K562 (cell line): ENCODE data around the gene TBC1D1. TPM values are rescaled to one million over a fixed set of nuclear protein-coding genes. Genes with fewer than 3 reads are reported as not detected.

Source experiments
- ATAC-seq: fragments of 200-7000 bp; cut with Tn5 transposase; 3 replicates; pipeline ENCODE4 v1.9.1; 2020; ENCODE audit warnings: moderate library complexity
- BruUV-seq: library from RNA; stranded (reverse); fragments of 400-500 nt; replicated peaks from 2 replicates; lab custom pipeline; 2021; lab: Mats Ljungman, UMichigan
- CTCF ChIA-PET: fragments of 300-600 bp; formaldehyde crosslinking; extraction: SDS; loops from one replicate; lab custom pipeline; 2021; ENCODE audit warnings: low intra/inter-chr PET ratio; lab: Yijun Ruan, JAX
- POLR2A ChIA-PET: fragments of 300-600, 350-650 bp; sonication (Branson Sonifier 250); formaldehyde crosslinking; extraction: SDS; loops from one replicate; lab custom pipeline; 2021; ENCODE audit warnings: antibody characterized with exemption, inconsistent platforms; lab: Yijun Ruan, JAX
- DNase-seq, 4 experiments: peaks; one replicate each; pipeline versions ENCODE4 v3.0.0 to v3.0.0-alpha.2; 2011 to 2018; ENCODE audit warnings: low spot score in 3 of 4, mixed read lengths in 3 of 4; ENCODE audit errors: extremely low read depth in 1 of 4
- FAIRE-seq: peaks from 2 replicates; lab custom pipeline; 2011; peaks lifted over from hg19 to GRCh38; lab: Jason Lieb, UNC
- H2AFZ ChIP-seq: 2 replicates; pipeline ENCODE4 v1.6.0; 2011; ENCODE audit warnings: low read depth, low read length, control low read depth, inconsistent platforms
- H3K27ac ChIP-seq: fragments of 200-600 bp; 3 replicates; pipeline ENCODE4 v1.8.0; 2011; ENCODE audit warnings: low read depth, mild to moderate bottlenecking, control low read depth, inconsistent platforms, low read length, moderate library complexity, mixed read lengths; ENCODE audit errors: extremely low read depth
- H3K27me3 ChIP-seq, 2 experiments: fragments of 300-600 bp in 1 of 2; 2 replicates in 1 of 2; 3 replicates in 1 of 2; pipeline versions ENCODE4 v1.6.0 to v1.8.0; 2011; ENCODE audit warnings: inconsistent platforms in 2 of 2, low read length in 2 of 2, mild to moderate bottlenecking in 1 of 2, mixed read lengths in 1 of 2, moderate library complexity in 1 of 2; ENCODE audit not compliant: control insufficient read depth in 2 of 2, insufficient read depth in 2 of 2
- H3K36me3 ChIP-seq: fragments of 300-600 bp; 3 replicates; pipeline ENCODE4 v1.8.0; 2011; ENCODE audit warnings: mild to moderate bottlenecking, low read length, inconsistent platforms; ENCODE audit not compliant: control insufficient read depth, insufficient read depth
- H3K4me1 ChIP-seq, 2 experiments: fragments of 200-600 bp in 1 of 2; replicated peaks in 1 of 2; 2 replicates in 1 of 2; 3 replicates in 1 of 2; pipeline versions ENCODE4 v1.5.1 to v1.8.0; 2011; ENCODE audit warnings: inconsistent platforms in 2 of 2, low read length in 2 of 2, mild to moderate bottlenecking in 1 of 2, mixed read lengths in 1 of 2, moderate library complexity in 1 of 2; ENCODE audit not compliant: control insufficient read depth in 2 of 2, insufficient read depth in 2 of 2
- H3K4me2 ChIP-seq: 2 replicates; pipeline ENCODE4 v1.6.1; 2011; ENCODE audit warnings: low read length, control low read depth, inconsistent platforms, mixed read lengths; ENCODE audit not compliant: insufficient read depth
- H3K4me3 ChIP-seq: fragments of 200-600 bp; sonication (generic), shearing (Covaris generic); 2 replicates; pipeline ENCODE4 v1.5.1; 2016; ENCODE audit warnings: control low read depth, inconsistent platforms
- H3K79me2 ChIP-seq: fragments of 200-600 bp; 3 replicates; pipeline ENCODE4 v1.8.0; 2011; ENCODE audit warnings: low read length, inconsistent platforms; ENCODE audit not compliant: control insufficient read depth, insufficient read depth
- H3K9ac ChIP-seq, 2 experiments: 2 replicates each; pipeline versions ENCODE4 v1.6.0 to v1.6.1; 2011; ENCODE audit warnings: low read depth in 2 of 2, low read length in 2 of 2, control low read depth in 1 of 2, inconsistent platforms in 1 of 2, mild to moderate bottlenecking in 1 of 2, mixed read lengths in 1 of 2; ENCODE audit not compliant: insufficient read depth in 1 of 2
- H3K9me1 ChIP-seq: one replicate; pipeline ENCODE4 v1.6.0; 2011; ENCODE audit warnings: inconsistent platforms, mild to moderate bottlenecking, low read length, moderate library complexity; ENCODE audit not compliant: control insufficient read depth, insufficient read depth
- H3K9me3 ChIP-seq: replicated peaks from 2 replicates; pipeline ENCODE4 v1.5.1; 2011; ENCODE audit warnings: low read depth, low read length, inconsistent platforms; ENCODE audit not compliant: control insufficient read depth, insufficient read depth
- H4K20me1 ChIP-seq: replicated peaks from 2 replicates; pipeline ENCODE4 v1.6.1; 2011; ENCODE audit warnings: low read length, inconsistent platforms, mixed read lengths; ENCODE audit not compliant: control insufficient read depth, insufficient read depth
- GATAD2B ChIP-seq: fragments of 450-650 bp; IDR thresholded peaks from 2 replicates; pipeline ENCODE4 v1.6.1; 2017; ENCODE audit warnings: mild to moderate bottlenecking, borderline replicate concordance
- HOXB6 ChIP-seq: fragments of 250-450 bp; sonication (Bioruptor Pico); IDR thresholded peaks from 2 replicates; pipeline ENCODE4 v1.5.1; 2022; ENCODE audit warnings: mild to moderate bottlenecking, borderline replicate concordance
- HSF4 ChIP-seq: fragments of 250-450 bp; sonication (Bioruptor Pico); IDR thresholded peaks from 2 replicates; pipeline ENCODE4 v2.1.2; 2022; ENCODE audit warnings: mild to moderate bottlenecking, moderate library complexity, borderline replicate concordance
- NCOA4 ChIP-seq: fragments of 450-650 bp; IDR thresholded peaks from 2 replicates; pipeline ENCODE4 v1.6.1; 2018; ENCODE audit warnings: mild to moderate bottlenecking; ENCODE audit not compliant: partially characterized antibody
- NR2F6 ChIP-seq: fragments of 450-650 bp; formaldehyde crosslinking; IDR thresholded peaks from 2 replicates; pipeline ENCODE4 v1.4.0; 2020; ENCODE audit warnings: mild to moderate bottlenecking
- SMAD1 ChIP-seq: fragments of 150-350 bp; IDR thresholded peaks from 2 replicates; pipeline ENCODE4 v1.6.1; 2014; ENCODE audit warnings: low read length, low read depth; ENCODE audit not compliant: partially characterized antibody
- TSC22D4 ChIP-seq: fragments of 450-650 bp; IDR thresholded peaks from 2 replicates; pipeline ENCODE4 v1.6.1; 2016; ENCODE audit warnings: missing genetic modification characterization, missing biosample characterization, control low read depth
- ZNF780A ChIP-seq: fragments of 250-450 bp; sonication (Bioruptor Pico); IDR thresholded peaks from 2 replicates; pipeline ENCODE4 v1.5.0; 2021; ENCODE audit warnings: mild to moderate bottlenecking
- WGBS: fragments of 100-300 bp; shearing (Covaris generic); methylation state at CpG from one replicate; pipeline ENCODE4 v1.1.6; 2016; ENCODE audit warnings: low coverage, mixed read lengths; ENCODE audit not compliant: insufficient coverage; ENCODE audit errors: missing lambda C conversion rate; 5-methylcytosine and 5-hydroxymethylcytosine counted together
- in situ Hi-C: fragments of 300-500 bp; cut with MboI; formaldehyde crosslinking; loops from 4 replicates; pipeline ENCODE4 v1.15.0; 2018; ENCODE audit warnings: inconsistent platforms, mixed read lengths
- intact Hi-C: fragments of 100-400 bp; cut with micrococcal nuclease; formaldehyde crosslinking; loops from 2 replicates; pipeline ENCODE4 v1.14.2; 2022
- polyA plus RNA-seq, 8 experiments: library from polyadenylated mRNA; depleted of rRNA in 4 of 8; stranded (reverse) in 5 of 8; unstranded in 3 of 8; fragments of >200 nt; fragmentation: Nextera tagmentation in 2 of 8; fragmentation: Illumina TruSeq in 1 of 8; extraction: Ambion mirVana in 2 of 8; extraction: Trizol in 1 of 8; gene quantifications; 2 replicates each; pipeline versions ENCODE4 v1.2.1 to v1.2.3, GENCODE V29; 2011 to 2014; ENCODE audit warnings: inconsistent platforms in 1 of 8, missing spikeins in 1 of 8
- total RNA-seq, 7 experiments: library from RNA; depleted of rRNA in 6 of 7; stranded (reverse); fragments of >200 nt in 6 of 7; fragmentation: Illumina TruSeq in 2 of 7; extraction: Trizol in 2 of 7; gene quantifications; 2 replicates each; pipeline versions ENCODE4 v1.2.1 to v1.2.3, GENCODE V29; 2011 to 2021; ENCODE audit warnings: low replicate concordance in 1 of 7
- TF ChIP-seq, protein P1 (sequence below): sonication (generic); formaldehyde crosslinking; IDR thresholded peaks from 2 replicates; pipeline ENCODE4 v1.8.0; 2023; ENCODE audit warnings: mild to moderate bottlenecking, missing genetic modification reagents

Gene TBC1D1
- total and polyA plus RNA-seq, 9 of the 15 experiments (the other 6 are each of a cell fraction or from before 2014, with no cell fraction given) = 0.59 to 14.2 (median 8.8) TPM

DNA sequence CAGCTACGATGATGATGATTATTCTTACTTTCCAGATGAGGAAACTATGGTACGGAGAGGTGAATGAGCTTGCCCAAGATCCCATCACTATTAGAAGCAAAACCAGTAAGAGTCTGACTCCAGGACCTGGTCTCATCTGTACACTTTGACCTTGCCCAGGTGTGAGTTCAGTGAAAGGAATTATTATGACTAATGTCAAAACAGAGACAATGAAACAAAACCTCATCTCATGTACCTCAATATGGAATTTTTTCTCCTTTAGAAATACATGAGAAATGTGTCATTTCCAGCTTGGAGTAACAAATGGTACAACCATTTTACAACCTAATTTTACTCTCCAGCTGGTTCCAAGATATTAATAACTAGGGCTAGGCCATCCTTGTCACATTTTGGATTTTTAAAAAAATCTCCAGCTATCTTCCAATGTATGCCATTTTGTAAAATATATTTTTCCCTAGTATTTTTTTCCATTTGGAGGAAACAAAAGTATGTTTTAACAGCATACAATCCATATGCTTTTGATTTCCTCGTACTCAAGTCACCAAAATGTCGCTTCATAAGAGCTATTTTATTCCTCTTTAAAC lies 283.1 kb downstream of the TBC1D1 start:
- intact Hi-C loops = loop anchor here (10.0 kb wide), 1 partner anchor 411 kb away; no protein-coding TSS in a partner anchor
- in situ Hi-C loops = loop anchor here (5.0 kb wide), 1 partner anchor 92 kb away; no protein-coding TSS in a partner anchor
- DNase-seq = no peak

More for the DNA sequence above, 283.1 kb downstream of the TBC1D1 start:
- no TSS peak for BruUV-seq
- ChIA-PET POLR2A (interaction anchor here (0.5 to 1.2 kb wide), 2 partner anchors 518 to 550 kb away, joined by 3 read pairs; no protein-coding TSS in a partner anchor), CTCF (no interaction called here)
- H3K27ac ChIP-seq = no peak overlapping the region
- no peaks in the 10 kb centered on the region for H3K36me3 ChIP-seq
- no peaks in the 10 kb centered on the region for H3K9me3 ChIP-seq
- H3K79me2 ChIP-seq = no peaks in the 10 kb centered on the region
- H3K4me1 ChIP-seq = peaks cover 4 to 15% of the 10 kb centered on the region in 2 experiments
- peaks cover 2 to 17% of the 10 kb centered on the region in 2 experiments; a peak in 4 of 5 replicates for H3K27me3 ChIP-seq
- no peak overlapping the region for H3K4me3 ChIP-seq
- no peak overlapping the region for H2AFZ ChIP-seq
- H3K4me2 ChIP-seq = no peak overlapping the region
- no peaks in the 10 kb centered on the region for H4K20me1 ChIP-seq
- H3K9ac ChIP-seq = no peak overlapping the region
- FAIRE-seq = no peak
- TF ChIP-seq TSC22D4 = no peak
- TF ChIP-seq SMAD1 = no peak
- TF ChIP-seq NCOA4 = no peak
- TF ChIP-seq, protein P1, sequence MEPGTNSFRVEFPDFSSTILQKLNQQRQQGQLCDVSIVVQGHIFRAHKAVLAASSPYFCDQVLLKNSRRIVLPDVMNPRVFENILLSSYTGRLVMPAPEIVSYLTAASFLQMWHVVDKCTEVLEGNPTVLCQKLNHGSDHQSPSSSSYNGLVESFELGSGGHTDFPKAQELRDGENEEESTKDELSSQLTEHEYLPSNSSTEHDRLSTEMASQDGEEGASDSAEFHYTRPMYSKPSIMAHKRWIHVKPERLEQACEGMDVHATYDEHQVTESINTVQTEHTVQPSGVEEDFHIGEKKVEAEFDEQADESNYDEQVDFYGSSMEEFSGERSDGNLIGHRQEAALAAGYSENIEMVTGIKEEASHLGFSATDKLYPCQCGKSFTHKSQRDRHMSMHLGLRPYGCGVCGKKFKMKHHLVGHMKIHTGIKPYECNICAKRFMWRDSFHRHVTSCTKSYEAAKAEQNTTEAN = no peak
- TF ChIP-seq NR2F6 (CRISPR knock-in tag) = no peak
- TF ChIP-seq ZNF780A = no peak
- no peak for TF ChIP-seq HOXB6 (CRISPR knock-in tag)
- TF ChIP-seq HSF4 (CRISPR knock-in tag) = no peak
- TF ChIP-seq GATAD2B = no peak
- ATAC-seq = no peak
- 21% methylated on average over 4 of the region's 4 CpGs for WGBS
- H3K9me1 ChIP-seq = no peaks in the 10 kb centered on the region
